SJSA1 (cell line): ENCODE results near the gene CCDC13. TPM values are rescaled to one million over a fixed set of nuclear protein-coding genes. Genes with fewer than 3 reads are reported as not detected.

Experiments used
- DNase-seq, 2 experiments: peaks; one replicate each; pipeline ENCODE4 v3.0.0-alpha.2; 2015 to 2020; ENCODE audit warnings: low spot score in 2 of 2, low read depth in 1 of 2
- H3K27ac ChIP-seq: fragments of 250-450 bp; sonication (Bioruptor Pico); 2 replicates; pipeline ENCODE4 v1.5.1; 2020; ENCODE audit warnings: mild to moderate bottlenecking, moderate library complexity
- H3K27me3 ChIP-seq: fragments of 250-450 bp; sonication (Bioruptor Pico); replicated peaks from 2 replicates; pipeline ENCODE4 v1.5.1; 2020; ENCODE audit warnings: mild to moderate bottlenecking, moderate library complexity
- H3K36me3 ChIP-seq: fragments of 250-450 bp; sonication (Bioruptor Pico); 2 replicates; pipeline ENCODE4 v1.5.1; 2020; ENCODE audit warnings: mild to moderate bottlenecking
- H3K4me1 ChIP-seq: fragments of 250-450 bp; sonication (Bioruptor Pico); replicated peaks from 2 replicates; pipeline ENCODE4 v1.6.1; 2021; ENCODE audit warnings: mild to moderate bottlenecking
- H3K4me3 ChIP-seq: fragments of 250-450 bp; sonication (Bioruptor Pico); 2 replicates; pipeline ENCODE4 v1.5.1; 2020; ENCODE audit warnings: mild to moderate bottlenecking
- H3K9me3 ChIP-seq: fragments of 250-450 bp; sonication (Bioruptor Pico); replicated peaks from 2 replicates; pipeline ENCODE4 v1.5.1; 2020; ENCODE audit warnings: mild to moderate bottlenecking
- total RNA-seq: library from RNA; depleted of rRNA; stranded (reverse); fragments of >200 nt; shearing (Covaris generic); gene quantifications from 2 replicates; pipeline ENCODE4 v1.2.3, GENCODE V29; 2014; rRNA removed

Gene CCDC13
- total RNA-seq, 1 experiment from 2014 or later: 0.39 TPM

DNA sequence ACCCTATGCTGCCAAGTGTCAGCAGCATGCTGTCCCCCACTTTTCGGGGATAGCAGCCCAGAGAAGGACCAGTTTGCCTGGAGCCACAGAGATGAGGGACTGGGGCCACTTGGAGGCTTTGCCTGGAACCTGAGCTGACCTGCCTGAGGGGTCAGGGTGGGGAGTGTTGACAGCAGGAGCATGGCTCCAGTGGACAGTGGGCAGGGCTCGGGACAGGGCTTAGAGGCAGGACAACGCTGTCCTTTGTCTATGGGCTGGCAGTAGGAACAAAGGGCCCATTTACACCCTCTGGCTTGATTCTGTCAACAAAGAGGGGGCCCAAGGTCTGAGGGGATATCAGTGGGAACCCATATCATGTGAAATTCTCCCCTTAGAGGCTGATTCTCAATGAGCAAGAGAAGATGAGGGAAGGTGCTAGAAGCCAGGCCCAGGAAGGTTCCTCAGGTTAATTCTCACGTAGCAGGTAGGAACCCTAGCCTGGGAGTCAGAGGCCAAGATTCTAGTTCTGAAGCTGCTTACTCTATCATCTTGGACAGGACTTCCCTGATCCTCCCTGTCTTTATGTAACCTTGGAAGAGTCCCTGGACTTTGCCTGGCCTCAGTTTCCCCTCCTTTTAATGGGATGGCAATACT is 40.7 kb downstream of the CCDC13 start:
- Histone ChIP-seq H3K9me3 (no peaks in the 10 kb centered on the region), H3K27ac (no peak overlapping the region), H3K27me3 (no peaks in the 10 kb centered on the region), H3K4me3 (no peak overlapping the region), H3K36me3 (no peaks in the 10 kb centered on the region), H3K4me1 (no peaks in the 10 kb centered on the region)
- no peak for DNase-seq

GRCh38 chr3:42731476-42732195 is 41.4 kb downstream of the CCDC13 start:
- Histone ChIP-seq H3K4me3 (no peak overlapping the region), H3K4me1 (no peaks in the 10 kb centered on the region), H3K27ac (no peak overlapping the region), H3K27me3 (no peaks in the 10 kb centered on the region), H3K9me3 (no peaks in the 10 kb centered on the region), H3K36me3 (no peaks in the 10 kb centered on the region)
- DNase-seq: peak in 1 of 2 experiments; percentile 20

- H3K4me3 ChIP-seq: no peak overlapping the region
Measured at GRCh38 chr3:42730706-42731420, 42.2 kb downstream of the CCDC13 start.

DNA sequence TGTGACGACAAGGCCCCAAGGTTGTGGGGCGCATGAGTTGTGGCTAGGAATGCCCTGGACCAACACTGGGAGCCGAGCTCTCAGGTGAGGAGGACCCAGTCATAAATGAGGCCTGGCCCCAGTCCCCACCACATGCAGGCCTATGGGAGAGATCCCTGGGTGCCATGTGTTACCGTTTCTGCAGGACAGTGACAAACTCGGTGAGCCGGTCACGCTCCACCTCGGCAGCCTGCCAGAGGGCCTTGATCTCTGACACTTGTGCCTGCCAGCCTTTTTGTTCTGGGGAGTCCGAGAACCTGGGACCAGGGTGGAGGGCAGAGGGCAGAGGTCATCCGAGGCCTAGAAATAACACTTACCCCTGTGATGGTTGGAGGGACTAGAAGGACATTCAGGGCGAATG is 42.8 kb downstream of the CCDC13 start:
- H3K4me3 ChIP-seq: no peak overlapping the region
- H3K27ac ChIP-seq: no peak overlapping the region
- H3K27me3 ChIP-seq: no peaks in the 10 kb centered on the region
- H3K36me3 ChIP-seq: no peaks in the 10 kb centered on the region
- H3K4me1 ChIP-seq: no peaks in the 10 kb centered on the region
- H3K9me3 ChIP-seq: no peaks in the 10 kb centered on the region
- peak in 1 of 2 experiments; percentile 30 for DNase-seq

More at GRCh38 chr3:42730706-42731420, 42.2 kb downstream of the CCDC13 start:
- no peaks in the 10 kb centered on the region for H3K36me3 ChIP-seq
- DNase-seq: peak in 1 of 2 experiments; percentile 29
- no peak overlapping the region for H3K27ac ChIP-seq
- no peaks in the 10 kb centered on the region for H3K9me3 ChIP-seq
- H3K4me1 ChIP-seq: no peaks in the 10 kb centered on the region
- H3K27me3 ChIP-seq: no peaks in the 10 kb centered on the region

- peak in 1 of 2 experiments; percentile 6 for DNase-seq
- no peaks in the 10 kb centered on the region for H3K4me1 ChIP-seq
- H3K36me3 ChIP-seq: no peaks in the 10 kb centered on the region
- H3K27me3 ChIP-seq: no peaks in the 10 kb centered on the region
- no peak overlapping the region for H3K27ac ChIP-seq
- no peaks in the 10 kb centered on the region for H3K9me3 ChIP-seq
- H3K4me3 ChIP-seq: no peak overlapping the region
Measured at GRCh38 chr3:42729404-42730145, 43.5 kb downstream of the CCDC13 start.

DNA sequence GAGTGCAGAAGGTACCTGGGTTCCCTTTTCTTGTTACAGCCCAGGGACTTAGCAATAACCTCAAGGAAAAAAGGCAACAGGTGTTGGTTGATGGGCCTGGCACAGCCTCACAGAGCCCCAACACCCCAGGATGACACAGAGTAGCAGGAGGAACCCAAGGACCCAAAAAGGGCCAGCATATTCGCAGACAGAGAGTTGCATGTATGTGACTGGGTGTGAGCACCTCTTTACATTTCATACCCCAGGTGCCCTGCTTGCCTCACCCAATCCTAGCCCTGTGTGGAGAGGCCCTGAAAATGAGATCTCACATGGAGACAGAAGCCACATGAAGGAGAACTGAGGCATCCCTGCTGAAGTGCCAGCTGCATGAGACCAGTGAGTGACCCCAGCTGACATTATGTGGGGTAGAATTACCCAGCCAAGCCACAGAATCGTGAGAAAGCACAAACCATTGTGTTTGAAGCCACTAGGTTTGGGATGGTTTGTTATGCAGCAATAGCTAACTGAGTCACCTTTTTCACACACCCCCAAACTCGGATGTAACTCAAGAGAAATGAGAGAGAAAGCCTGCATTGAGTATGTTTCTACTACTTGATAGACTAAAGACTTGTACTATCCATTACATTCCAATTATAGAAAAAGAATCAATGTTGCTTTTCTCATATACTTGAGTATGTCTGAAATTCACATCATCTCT is 44.2 kb downstream of the CCDC13 start:
- no peak overlapping the region for H3K27ac ChIP-seq
- peak in 1 of 2 experiments; percentile 22 for DNase-seq

GRCh38 chr3:42728056-42728455 is 45.0 kb downstream of the CCDC13 start:
- no peaks in the 10 kb centered on the region for H3K9me3 ChIP-seq
- H3K27ac ChIP-seq: no peak overlapping the region
- DNase-seq: peak in 1 of 2 experiments; percentile 23
- H3K36me3 ChIP-seq: no peaks in the 10 kb centered on the region
- no peaks in the 10 kb centered on the region for H3K4me1 ChIP-seq
- H3K4me3 ChIP-seq: no peak overlapping the region
- no peaks in the 10 kb centered on the region for H3K27me3 ChIP-seq

More for the DNA sequence above, 44.2 kb downstream of the CCDC13 start:
- Histone ChIP-seq H3K4me1 (no peaks in the 10 kb centered on the region), H3K27me3 (no peaks in the 10 kb centered on the region), H3K9me3 (no peaks in the 10 kb centered on the region), H3K36me3 (no peaks in the 10 kb centered on the region), H3K4me3 (no peak overlapping the region)

DNA sequence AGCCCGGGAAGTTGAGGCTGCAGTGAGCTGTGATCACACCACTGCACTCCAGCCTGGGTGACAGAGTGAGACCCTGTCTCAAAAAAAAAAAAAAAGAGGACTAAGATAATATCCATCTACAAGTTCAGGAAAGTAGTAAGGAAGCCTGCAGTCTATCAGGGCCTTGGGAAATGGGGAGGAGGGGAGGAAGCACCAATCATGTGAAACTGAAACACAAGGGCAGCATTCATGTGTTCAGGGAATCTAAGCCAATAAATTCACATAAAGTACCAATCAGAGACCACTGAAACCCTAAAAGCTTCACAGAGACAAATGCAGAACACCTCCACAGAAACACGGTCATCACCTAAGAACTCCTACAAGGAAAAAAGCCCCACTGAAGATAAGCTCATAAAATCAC is 47.6 kb downstream of the CCDC13 start:
- H3K27ac ChIP-seq: no peak overlapping the region
- DNase-seq: no peak
- H3K9me3 ChIP-seq: no peaks in the 10 kb centered on the region
- H3K27me3 ChIP-seq: no peaks in the 10 kb centered on the region; the same call in 1 of the 2 replicates
- H3K4me1 ChIP-seq: no peaks in the 10 kb centered on the region
- H3K4me3 ChIP-seq: no peak overlapping the region
- no peaks in the 10 kb centered on the region for H3K36me3 ChIP-seq

- no peak for DNase-seq
- no peaks in the 10 kb centered on the region for H3K9me3 ChIP-seq
- H3K4me1 ChIP-seq: no peaks in the 10 kb centered on the region
Measured at GRCh38 chr3:42723219-42723618, 49.8 kb downstream of the CCDC13 start.

More at GRCh38 chr3:42723219-42723618, 49.8 kb downstream of the CCDC13 start:
- H3K4me3 ChIP-seq: no peak overlapping the region
- H3K27me3 ChIP-seq: no peaks in the 10 kb centered on the region; the same call in 1 of the 2 replicates
- no peak overlapping the region for H3K27ac ChIP-seq
- no peaks in the 10 kb centered on the region for H3K36me3 ChIP-seq

Other genes with a start within 250 kb of the CCDC13 start
- 66.1 and 78.7 TPM in 2 replicates for gene SEC22C, start 191.3 kb downstream of the CCDC13 start, total RNA-seq
- gene SS18L2, start 182.4 kb downstream of the CCDC13 start, total RNA-seq: 8.0 and 24.1 TPM in 2 replicates
- 14.5 and 33.7 TPM in 2 replicates for gene NKTR, start 172.6 kb downstream of the CCDC13 start, total RNA-seq
- gene ZBTB47, start 119.6 kb downstream of the CCDC13 start, total RNA-seq: 3.0 and 6.1 TPM in 2 replicates
- gene KLHL40, start 87.7 kb downstream of the CCDC13 start, total RNA-seq: not detected in 2 replicates
- gene HHATL, start 70.5 kb downstream of the CCDC13 start, total RNA-seq: not detected in 2 replicates
- gene HIGD1A, start 31.2 kb upstream of the CCDC13 start, total RNA-seq: 227 and 295 TPM in 2 replicates
- gene ACKR2, start 36.2 kb upstream of the CCDC13 start, total RNA-seq: not detected in 2 replicates
- not detected in 2 replicates for gene CYP8B1, start 102.6 kb upstream of the CCDC13 start, total RNA-seq
- not detected in 2 replicates for gene ZNF662, start 132.9 kb upstream of the CCDC13 start, total RNA-seq
- gene GASK1A, start 206.1 kb upstream of the CCDC13 start, total RNA-seq: not detected in 2 replicates